GM12892 (cell line): ENCODE measurements around the gene INIP.

Source experiments
- POLR2A ChIP-seq: IDR thresholded peaks from 2 replicates; pipeline ENCODE4 v1.6.1; 2011; ENCODE audit warnings: low read depth, low read length, control low read depth
- POLR2AphosphoS5 ChIP-seq: IDR thresholded peaks from 2 replicates; pipeline ENCODE4 v1.6.1; 2011; ENCODE audit warnings: low read depth, low read length, control low read depth

GRCh38 chr9:112669326-112669725 lies 48.6 kb downstream of the INIP start:
- TF ChIP-seq POLR2AphosphoS5, result no peak
- TF ChIP-seq POLR2A, result no peak
